K562 (cell line): ENCODE measurements around the gene UBA52. TPM values are rescaled to one million over a fixed set of nuclear protein-coding genes. Genes with fewer than 3 reads are reported as not detected.

Experiments used
- ATAC-seq: fragments of 200-7000 bp; cut with Tn5 transposase; 3 replicates; pipeline ENCODE4 v1.9.1; 2020; ENCODE audit warnings: moderate library complexity
- BruUV-seq: library from RNA; stranded (reverse); fragments of 400-500 nt; replicated peaks from 2 replicates; lab custom pipeline; 2021; lab: Mats Ljungman, UMichigan
- CTCF ChIA-PET: fragments of 300-600 bp; formaldehyde crosslinking; extraction: SDS; loops from one replicate; lab custom pipeline; 2021; ENCODE audit warnings: low intra/inter-chr PET ratio; lab: Yijun Ruan, JAX
- POLR2A ChIA-PET: fragments of 300-600, 350-650 bp; sonication (Branson Sonifier 250); formaldehyde crosslinking; extraction: SDS; loops from one replicate; lab custom pipeline; 2021; ENCODE audit warnings: antibody characterized with exemption, inconsistent platforms; lab: Yijun Ruan, JAX
- DNase-seq, 4 experiments: peaks; one replicate each; pipeline versions ENCODE4 v3.0.0 to v3.0.0-alpha.2; 2011 to 2018; ENCODE audit warnings: low spot score in 3 of 4, mixed read lengths in 3 of 4; ENCODE audit errors: extremely low read depth in 1 of 4
- FAIRE-seq: peaks from 2 replicates; lab custom pipeline; 2011; peaks lifted over from hg19 to GRCh38; lab: Jason Lieb, UNC
- H2AFZ ChIP-seq: 2 replicates; pipeline ENCODE4 v1.6.0; 2011; ENCODE audit warnings: low read depth, low read length, control low read depth, inconsistent platforms
- H3K27ac ChIP-seq: fragments of 200-600 bp; 3 replicates; pipeline ENCODE4 v1.8.0; 2011; ENCODE audit warnings: low read depth, mild to moderate bottlenecking, control low read depth, inconsistent platforms, low read length, moderate library complexity, mixed read lengths; ENCODE audit errors: extremely low read depth
- H3K27me3 ChIP-seq, 2 experiments: fragments of 300-600 bp in 1 of 2; 2 replicates in 1 of 2; 3 replicates in 1 of 2; pipeline versions ENCODE4 v1.6.0 to v1.8.0; 2011; ENCODE audit warnings: inconsistent platforms in 2 of 2, low read length in 2 of 2, mild to moderate bottlenecking in 1 of 2, mixed read lengths in 1 of 2, moderate library complexity in 1 of 2; ENCODE audit not compliant: control insufficient read depth in 2 of 2, insufficient read depth in 2 of 2
- H3K36me3 ChIP-seq: fragments of 300-600 bp; 3 replicates; pipeline ENCODE4 v1.8.0; 2011; ENCODE audit warnings: mild to moderate bottlenecking, low read length, inconsistent platforms; ENCODE audit not compliant: control insufficient read depth, insufficient read depth
- H3K4me1 ChIP-seq, 2 experiments: fragments of 200-600 bp in 1 of 2; replicated peaks in 1 of 2; 2 replicates in 1 of 2; 3 replicates in 1 of 2; pipeline versions ENCODE4 v1.5.1 to v1.8.0; 2011; ENCODE audit warnings: inconsistent platforms in 2 of 2, low read length in 2 of 2, mild to moderate bottlenecking in 1 of 2, mixed read lengths in 1 of 2, moderate library complexity in 1 of 2; ENCODE audit not compliant: control insufficient read depth in 2 of 2, insufficient read depth in 2 of 2
- H3K4me2 ChIP-seq: 2 replicates; pipeline ENCODE4 v1.6.1; 2011; ENCODE audit warnings: low read length, control low read depth, inconsistent platforms, mixed read lengths; ENCODE audit not compliant: insufficient read depth
- H3K4me3 ChIP-seq: fragments of 200-600 bp; sonication (generic), shearing (Covaris generic); 2 replicates; pipeline ENCODE4 v1.5.1; 2016; ENCODE audit warnings: control low read depth, inconsistent platforms
- H3K79me2 ChIP-seq: fragments of 200-600 bp; 3 replicates; pipeline ENCODE4 v1.8.0; 2011; ENCODE audit warnings: low read length, inconsistent platforms; ENCODE audit not compliant: control insufficient read depth, insufficient read depth
- H3K9ac ChIP-seq, 2 experiments: 2 replicates each; pipeline versions ENCODE4 v1.6.0 to v1.6.1; 2011; ENCODE audit warnings: low read depth in 2 of 2, low read length in 2 of 2, control low read depth in 1 of 2, inconsistent platforms in 1 of 2, mild to moderate bottlenecking in 1 of 2, mixed read lengths in 1 of 2; ENCODE audit not compliant: insufficient read depth in 1 of 2
- H3K9me1 ChIP-seq: one replicate; pipeline ENCODE4 v1.6.0; 2011; ENCODE audit warnings: inconsistent platforms, mild to moderate bottlenecking, low read length, moderate library complexity; ENCODE audit not compliant: control insufficient read depth, insufficient read depth
- H3K9me3 ChIP-seq: replicated peaks from 2 replicates; pipeline ENCODE4 v1.5.1; 2011; ENCODE audit warnings: low read depth, low read length, inconsistent platforms; ENCODE audit not compliant: control insufficient read depth, insufficient read depth
- H4K20me1 ChIP-seq: replicated peaks from 2 replicates; pipeline ENCODE4 v1.6.1; 2011; ENCODE audit warnings: low read length, inconsistent platforms, mixed read lengths; ENCODE audit not compliant: control insufficient read depth, insufficient read depth
- ESRRB ChIP-seq: fragments of 250-450 bp; sonication (Bioruptor Pico); IDR thresholded peaks from 2 replicates; pipeline ENCODE4 v1.5.0; 2020; ENCODE audit warnings: mild to moderate bottlenecking, moderate library complexity, borderline replicate concordance
- EZH2 ChIP-seq: IDR thresholded peaks from 2 replicates; pipeline ENCODE4 v1.6.1; 2012; ENCODE audit warnings: low read depth, mild to moderate bottlenecking, inconsistent platforms, low read length, borderline replicate concordance
- MTF1 ChIP-seq: fragments of 250-450 bp; sonication (Bioruptor Pico); IDR thresholded peaks from 2 replicates; pipeline ENCODE4 v1.9.0; 2021; ENCODE audit warnings: moderate library complexity, mild to moderate bottlenecking, inconsistent platforms, borderline replicate concordance
- RAD21 ChIP-seq, 2 experiments: fragments of 250-450 bp in 1 of 2; fragments of 450-650 bp in 1 of 2; sonication (Bioruptor Pico) in 1 of 2; formaldehyde crosslinking in 1 of 2; IDR thresholded peaks in 1 of 2; conservative IDR thresholded peaks in 1 of 2; 2 replicates each; pipeline versions ENCODE4 v1.4.0 to v1.8.0; 2020 to 2022; ENCODE audit warnings: mild to moderate bottlenecking in 2 of 2, moderate library complexity in 1 of 2
- SIN3A ChIP-seq, 2 experiments: fragments of 150-350 bp in 1 of 2; IDR thresholded peaks; 2 replicates each; pipeline ENCODE4 v1.6.1; 2011 to 2016; ENCODE audit warnings: borderline replicate concordance in 2 of 2, low read depth in 2 of 2, low read length in 2 of 2, mild to moderate bottlenecking in 2 of 2, moderate library complexity in 2 of 2; ENCODE audit not compliant: control insufficient read depth in 1 of 2
- SMAD4 ChIP-seq: fragments of 250-450 bp; sonication (Bioruptor Pico); conservative IDR thresholded peaks from 2 replicates; pipeline ENCODE4 v1.8.0; 2021; ENCODE audit warnings: inconsistent platforms, mild to moderate bottlenecking, moderate library complexity
- ZNF584 ChIP-seq: fragments of 200-800 bp; sonication (Bioruptor generic); IDR thresholded peaks from 2 replicates; pipeline ENCODE4 v1.6.1; 2016; ENCODE audit warnings: low read depth, mild to moderate bottlenecking, missing genetic modification characterization, missing compliant biosample characterization
- WGBS: fragments of 100-300 bp; shearing (Covaris generic); methylation state at CpG from one replicate; pipeline ENCODE4 v1.1.6; 2016; ENCODE audit warnings: low coverage, mixed read lengths; ENCODE audit not compliant: insufficient coverage; ENCODE audit errors: missing lambda C conversion rate; 5-methylcytosine and 5-hydroxymethylcytosine counted together
- in situ Hi-C: fragments of 300-500 bp; cut with MboI; formaldehyde crosslinking; loops from 4 replicates; pipeline ENCODE4 v1.15.0; 2018; ENCODE audit warnings: inconsistent platforms, mixed read lengths
- intact Hi-C: fragments of 100-400 bp; cut with micrococcal nuclease; formaldehyde crosslinking; loops from 2 replicates; pipeline ENCODE4 v1.14.2; 2022
- polyA plus RNA-seq, 8 experiments: library from polyadenylated mRNA; depleted of rRNA in 4 of 8; stranded (reverse) in 5 of 8; unstranded in 3 of 8; fragments of >200 nt; fragmentation: Nextera tagmentation in 2 of 8; fragmentation: Illumina TruSeq in 1 of 8; extraction: Ambion mirVana in 2 of 8; extraction: Trizol in 1 of 8; gene quantifications; 2 replicates each; pipeline versions ENCODE4 v1.2.1 to v1.2.3, GENCODE V29; 2011 to 2014; ENCODE audit warnings: inconsistent platforms in 1 of 8, missing spikeins in 1 of 8
- total RNA-seq, 7 experiments: library from RNA; depleted of rRNA in 6 of 7; stranded (reverse); fragments of >200 nt in 6 of 7; fragmentation: Illumina TruSeq in 2 of 7; extraction: Trizol in 2 of 7; gene quantifications; 2 replicates each; pipeline versions ENCODE4 v1.2.1 to v1.2.3, GENCODE V29; 2011 to 2021; ENCODE audit warnings: low replicate concordance in 1 of 7
- TF ChIP-seq, protein P1 (sequence below): sonication (generic); IDR thresholded peaks from 2 replicates; pipeline ENCODE4 v1.6.1; 2016
- TF ChIP-seq, protein P2 (sequence below), 3 experiments: IDR thresholded peaks in 2 of 3; conservative IDR thresholded peaks in 1 of 3; 2 replicates each; pipeline ENCODE4 v1.5.1; 2011 to 2012; ENCODE audit warnings: low read length in 3 of 3, mild to moderate bottlenecking in 3 of 3, control low read depth in 2 of 3, improper control_type of control experiment in 1 of 3, inconsistent platforms in 1 of 3, low read depth in 1 of 3, mixed read lengths in 1 of 3, moderate library complexity in 1 of 3; ENCODE audit not compliant: insufficient read depth in 2 of 3

UBA52 gene
- total and polyA plus RNA-seq, 9 of the 15 experiments (the other 6 are each of a cell fraction or from before 2014, with no cell fraction given) = 1,110 to 2,751 (median 1,733) TPM

DNA sequence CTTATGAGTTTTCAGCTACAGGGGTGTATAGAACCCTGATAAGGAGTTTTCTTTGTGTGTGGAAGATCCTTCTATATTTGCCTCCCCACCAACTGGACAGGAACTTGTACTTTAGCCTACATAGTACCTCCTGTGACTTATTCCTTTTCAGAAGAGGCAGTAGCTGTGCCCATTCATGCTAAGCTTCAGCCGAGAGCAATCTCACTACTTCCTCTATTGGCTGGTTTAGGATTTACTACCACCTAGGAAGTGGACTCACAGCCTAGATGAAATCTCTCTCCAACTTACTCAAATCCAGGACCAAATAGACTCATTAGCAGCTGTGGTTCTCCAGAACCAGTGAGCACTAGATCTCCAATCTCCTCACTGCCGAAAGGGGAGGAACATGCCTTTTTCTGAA, 14.6 kb downstream of the UBA52 start:
- Histone ChIP-seq H3K4me2 (no peak overlapping the region), H3K27ac (no peak overlapping the region), H3K9ac (no peak overlapping the region), H3K9me1 (no peaks in the 10 kb centered on the region), H3K9me3 (no peaks in the 10 kb centered on the region), H3K79me2 (peaks cover 24% of the 10 kb centered on the region), H3K4me3 (no peak overlapping the region), H4K20me1 (peaks cover 6% of the 10 kb centered on the region; the same call in 1 of the 2 replicates), H2AFZ (0 out of 2 replicates have a peak overlapping the region, but pooled peaks have one; percentile 56), H3K36me3 (peaks cover 5% of the 10 kb centered on the region; the same call in 2 of the 3 replicates), H3K27me3 (no peaks in the 10 kb centered on the region), H3K4me1 (peaks cover 14 to 40% of the 10 kb centered on the region in 2 experiments)
- CTCF ChIA-PET = no interaction called here
- BruUV-seq = no TSS peak
- FAIRE-seq = no peak
- TF ChIP-seq SMAD4 (CRISPR knock-in tag) (no peak), MTF1 (CRISPR knock-in tag) (no peak), ESRRB (CRISPR knock-in tag) (no peak), RAD21 (CRISPR knock-in tag; conservative IDR thresholded peaks at IDR 0.05 in 1 of 2, IDR thresholded peaks at IDR 0.05 in 1 of 2) (0 out of 4 replicates have a peak, but pooled peaks of 1 of the 2 experiments have one; percentile 12), ZNF584 (CRISPR knock-in tag) (no peak), SIN3A (IDR thresholded peaks at IDR 0.05; ENCODE audit: borderline replicate concordance in 2 of 2, control insufficient read depth in 1 of 2, low read depth in 2 of 2, low read length in 2 of 2) (no peak), EZH2 (no peak)
- TF ChIP-seq, protein P1, sequence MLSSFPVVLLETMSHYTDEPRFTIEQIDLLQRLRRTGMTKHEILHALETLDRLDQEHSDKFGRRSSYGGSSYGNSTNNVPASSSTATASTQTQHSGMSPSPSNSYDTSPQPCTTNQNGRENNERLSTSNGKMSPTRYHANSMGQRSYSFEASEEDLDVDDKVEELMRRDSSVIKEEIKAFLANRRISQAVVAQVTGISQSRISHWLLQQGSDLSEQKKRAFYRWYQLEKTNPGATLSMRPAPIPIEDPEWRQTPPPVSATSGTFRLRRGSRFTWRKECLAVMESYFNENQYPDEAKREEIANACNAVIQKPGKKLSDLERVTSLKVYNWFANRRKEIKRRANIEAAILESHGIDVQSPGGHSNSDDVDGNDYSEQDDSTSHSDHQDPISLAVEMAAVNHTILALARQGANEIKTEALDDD = peak; percentile 37; the same call in 1 of the 2 replicates
- TF ChIP-seq, protein P2, sequence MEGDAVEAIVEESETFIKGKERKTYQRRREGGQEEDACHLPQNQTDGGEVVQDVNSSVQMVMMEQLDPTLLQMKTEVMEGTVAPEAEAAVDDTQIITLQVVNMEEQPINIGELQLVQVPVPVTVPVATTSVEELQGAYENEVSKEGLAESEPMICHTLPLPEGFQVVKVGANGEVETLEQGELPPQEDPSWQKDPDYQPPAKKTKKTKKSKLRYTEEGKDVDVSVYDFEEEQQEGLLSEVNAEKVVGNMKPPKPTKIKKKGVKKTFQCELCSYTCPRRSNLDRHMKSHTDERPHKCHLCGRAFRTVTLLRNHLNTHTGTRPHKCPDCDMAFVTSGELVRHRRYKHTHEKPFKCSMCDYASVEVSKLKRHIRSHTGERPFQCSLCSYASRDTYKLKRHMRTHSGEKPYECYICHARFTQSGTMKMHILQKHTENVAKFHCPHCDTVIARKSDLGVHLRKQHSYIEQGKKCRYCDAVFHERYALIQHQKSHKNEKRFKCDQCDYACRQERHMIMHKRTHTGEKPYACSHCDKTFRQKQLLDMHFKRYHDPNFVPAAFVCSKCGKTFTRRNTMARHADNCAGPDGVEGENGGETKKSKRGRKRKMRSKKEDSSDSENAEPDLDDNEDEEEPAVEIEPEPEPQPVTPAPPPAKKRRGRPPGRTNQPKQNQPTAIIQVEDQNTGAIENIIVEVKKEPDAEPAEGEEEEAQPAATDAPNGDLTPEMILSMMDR (IDR thresholded peaks at IDR 0.05 in 2 of 3, conservative IDR thresholded peaks at IDR 0.05 in 1 of 3; ENCODE audit: insufficient read depth in 2 of 3, low read depth in 1 of 3, low read length in 3 of 3) = 0 out of 6 replicates have a peak, but pooled peaks of 1 of the 3 experiments have one; percentile 13
- ATAC-seq = no peak
- in situ Hi-C loops = no loop called here
- POLR2A ChIA-PET = interaction anchor here (0.6 to 5.4 kb wide), 6 partner anchors 10 to 293 kb away, joined by 3 to 39 read pairs (median 3); partner anchors contain the start of gene UBA52
- intact Hi-C loops = no loop called here
- no peak for DNase-seq
- WGBS = 67% methylated on average over 2 of the region's 2 CpGs
